Panc1 (cell line): Measurements from ENCODE around the gene STK4. TPM values are rescaled to one million over a fixed set of nuclear protein-coding genes. Genes with fewer than 3 reads are reported as not detected.

Experiments used
- ATAC-seq: fragments of 200-7000 bp; cut with Tn5 transposase; 2 replicates; pipeline ENCODE4 v1.9.1; 2020; ENCODE audit warnings: mild to moderate bottlenecking, moderate library complexity
- BruUV-seq: library from RNA; stranded (reverse); fragments of 400-500 nt; replicated peaks from 2 replicates; lab custom pipeline; 2021; lab: Mats Ljungman, UMichigan
- CTCF ChIA-PET: fragments of 300-600 bp; sonication (Branson Sonifier 250); formaldehyde crosslinking; loops from one replicate; lab custom pipeline; 2022; ENCODE audit warnings: antibody characterized with exemption; lab: Charles Lee
- POLR2A ChIA-PET: fragments of 300-600 bp; sonication (Branson Sonifier 250); formaldehyde crosslinking; loops from one replicate; lab custom pipeline; 2022; ENCODE audit warnings: antibody characterized with exemption; lab: Charles Lee
- DNase-seq: peaks from one replicate; pipeline ENCODE4 v3.0.0-alpha.2; 2010; ENCODE audit warnings: low read depth, low spot score
- H3K27ac ChIP-seq: 2 replicates; pipeline ENCODE4 v1.5.1; 2011; ENCODE audit warnings: mild to moderate bottlenecking, low read length, inconsistent platforms
- H3K27me3 ChIP-seq: fragments of 200-500 bp; sonication (Bioruptor generic); 2 replicates; pipeline ENCODE4 v1.6.0; 2014; ENCODE audit warnings: low read length, inconsistent platforms; ENCODE audit not compliant: control insufficient read depth, insufficient read depth
- H3K36me3 ChIP-seq: fragments of 200-500 bp; sonication (Bioruptor generic); 2 replicates; pipeline ENCODE4 v1.5.1; 2014; ENCODE audit warnings: inconsistent platforms, mild to moderate bottlenecking, low read length, moderate library complexity; ENCODE audit not compliant: control insufficient read depth, insufficient read depth
- H3K4me1 ChIP-seq: 2 replicates; pipeline ENCODE4 v1.5.1; 2011; ENCODE audit warnings: inconsistent platforms, mild to moderate bottlenecking, low read length, moderate library complexity; ENCODE audit not compliant: control insufficient read depth, insufficient read depth
- H3K4me3 ChIP-seq, 2 experiments: 2 replicates each; pipeline ENCODE4 v1.5.1; 2011 to 2012; ENCODE audit warnings: low read depth in 2 of 2, low read length in 2 of 2, mild to moderate bottlenecking in 2 of 2, inconsistent platforms in 1 of 2, moderate library complexity in 1 of 2
- H3K9me3 ChIP-seq: fragments of 200-500 bp; sonication (Bioruptor generic); 2 replicates; pipeline ENCODE4 v1.5.1; 2014; ENCODE audit warnings: low read depth, mild to moderate bottlenecking, inconsistent platforms, low read length, moderate library complexity; ENCODE audit not compliant: control insufficient read depth, insufficient read depth
- POLR2AphosphoS5 ChIP-seq: IDR thresholded peaks from 2 replicates; pipeline ENCODE4 v1.6.1; 2012; ENCODE audit warnings: mild to moderate bottlenecking, low read depth, low read length, moderate library complexity
- SIN3A ChIP-seq: IDR thresholded peaks from 2 replicates; pipeline ENCODE4 v1.6.1; 2012; ENCODE audit warnings: low read depth, mild to moderate bottlenecking, low read length, moderate library complexity, borderline replicate concordance; ENCODE audit not compliant: insufficient read depth
- TCF7L2 ChIP-seq: IDR thresholded peaks from 2 replicates; pipeline ENCODE4 v1.6.1; 2011; ENCODE audit warnings: mild to moderate bottlenecking, low read depth, low read length, inconsistent platforms
- in situ Hi-C: cut with HindIII; loops from 2 replicates; pipeline ENCODE4 v1.10.0; 2016; ENCODE audit warnings: low sequenced_read_pairs, low pct_unique_long_range_greater_than_20kb
- intact Hi-C: fragments of 100-400 bp; cut with micrococcal nuclease; formaldehyde crosslinking; loops from one replicate; pipeline ENCODE4 v1.10.0; 2022; ENCODE audit not compliant: unreplicated experiment
- total RNA-seq: library from RNA; stranded (reverse); gene quantifications from one replicate; pipeline ENCODE4 v1.2.1, GENCODE V29; 2021; ENCODE audit not compliant: unreplicated experiment
- TF ChIP-seq, protein P1 (sequence below): fragments of 450-650 bp; IDR thresholded peaks from 2 replicates; pipeline ENCODE4 v1.5.1; 2017; ENCODE audit warnings: mild to moderate bottlenecking
- TF ChIP-seq, protein P2 (sequence below), 2 experiments: IDR thresholded peaks; 2 replicates each; pipeline ENCODE4 v1.6.1; 2011 to 2012; ENCODE audit warnings: low read depth in 2 of 2, control low read depth in 1 of 2, low read length in 1 of 2, mild to moderate bottlenecking in 1 of 2, moderate library complexity in 1 of 2; ENCODE audit not compliant: insufficient read depth in 1 of 2

STK4 gene
- total RNA-seq, 1 experiment from 2014 or later, result 50.2 TPM

GRCh38 chr20:45072066-45072465, 105.8 kb downstream of the STK4 start:
- intact Hi-C loops, result no loop called here

DNA sequence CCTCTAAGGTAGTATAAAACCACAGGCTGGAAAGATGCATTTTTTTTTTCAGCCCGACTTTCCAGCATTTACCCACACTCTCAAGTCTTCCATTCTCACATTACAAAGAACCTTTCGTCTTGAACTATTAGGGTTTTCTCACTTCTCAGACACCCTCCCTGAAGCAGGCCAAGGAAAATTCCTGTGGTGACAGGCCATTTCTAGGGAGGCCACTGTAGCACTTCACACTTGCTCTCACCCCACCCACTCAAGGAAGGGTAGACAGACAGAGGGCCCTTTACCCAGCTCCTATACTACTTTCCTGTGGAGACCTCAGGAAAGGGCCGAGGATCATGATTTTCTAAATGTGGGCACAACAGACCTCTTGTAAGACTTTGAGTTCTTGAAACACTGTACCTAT, 106.9 kb downstream of the STK4 start:
- H3K4me1 ChIP-seq, result no peaks in the 10 kb centered on the region

More at GRCh38 chr20:45072066-45072465, 105.8 kb downstream of the STK4 start:
- Histone ChIP-seq H3K4me3 (no peak overlapping the region), H3K9me3 (no peaks in the 10 kb centered on the region), H3K27me3 (no peaks in the 10 kb centered on the region), H3K4me1 (no peaks in the 10 kb centered on the region), H3K36me3 (no peaks in the 10 kb centered on the region), H3K27ac (no peak overlapping the region)
- TF ChIP-seq SIN3A (no peak), POLR2AphosphoS5 (no peak), TCF7L2 (no peak)
- TF ChIP-seq, protein P1, sequence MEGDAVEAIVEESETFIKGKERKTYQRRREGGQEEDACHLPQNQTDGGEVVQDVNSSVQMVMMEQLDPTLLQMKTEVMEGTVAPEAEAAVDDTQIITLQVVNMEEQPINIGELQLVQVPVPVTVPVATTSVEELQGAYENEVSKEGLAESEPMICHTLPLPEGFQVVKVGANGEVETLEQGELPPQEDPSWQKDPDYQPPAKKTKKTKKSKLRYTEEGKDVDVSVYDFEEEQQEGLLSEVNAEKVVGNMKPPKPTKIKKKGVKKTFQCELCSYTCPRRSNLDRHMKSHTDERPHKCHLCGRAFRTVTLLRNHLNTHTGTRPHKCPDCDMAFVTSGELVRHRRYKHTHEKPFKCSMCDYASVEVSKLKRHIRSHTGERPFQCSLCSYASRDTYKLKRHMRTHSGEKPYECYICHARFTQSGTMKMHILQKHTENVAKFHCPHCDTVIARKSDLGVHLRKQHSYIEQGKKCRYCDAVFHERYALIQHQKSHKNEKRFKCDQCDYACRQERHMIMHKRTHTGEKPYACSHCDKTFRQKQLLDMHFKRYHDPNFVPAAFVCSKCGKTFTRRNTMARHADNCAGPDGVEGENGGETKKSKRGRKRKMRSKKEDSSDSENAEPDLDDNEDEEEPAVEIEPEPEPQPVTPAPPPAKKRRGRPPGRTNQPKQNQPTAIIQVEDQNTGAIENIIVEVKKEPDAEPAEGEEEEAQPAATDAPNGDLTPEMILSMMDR, result no peak
- TF ChIP-seq, protein P2, sequence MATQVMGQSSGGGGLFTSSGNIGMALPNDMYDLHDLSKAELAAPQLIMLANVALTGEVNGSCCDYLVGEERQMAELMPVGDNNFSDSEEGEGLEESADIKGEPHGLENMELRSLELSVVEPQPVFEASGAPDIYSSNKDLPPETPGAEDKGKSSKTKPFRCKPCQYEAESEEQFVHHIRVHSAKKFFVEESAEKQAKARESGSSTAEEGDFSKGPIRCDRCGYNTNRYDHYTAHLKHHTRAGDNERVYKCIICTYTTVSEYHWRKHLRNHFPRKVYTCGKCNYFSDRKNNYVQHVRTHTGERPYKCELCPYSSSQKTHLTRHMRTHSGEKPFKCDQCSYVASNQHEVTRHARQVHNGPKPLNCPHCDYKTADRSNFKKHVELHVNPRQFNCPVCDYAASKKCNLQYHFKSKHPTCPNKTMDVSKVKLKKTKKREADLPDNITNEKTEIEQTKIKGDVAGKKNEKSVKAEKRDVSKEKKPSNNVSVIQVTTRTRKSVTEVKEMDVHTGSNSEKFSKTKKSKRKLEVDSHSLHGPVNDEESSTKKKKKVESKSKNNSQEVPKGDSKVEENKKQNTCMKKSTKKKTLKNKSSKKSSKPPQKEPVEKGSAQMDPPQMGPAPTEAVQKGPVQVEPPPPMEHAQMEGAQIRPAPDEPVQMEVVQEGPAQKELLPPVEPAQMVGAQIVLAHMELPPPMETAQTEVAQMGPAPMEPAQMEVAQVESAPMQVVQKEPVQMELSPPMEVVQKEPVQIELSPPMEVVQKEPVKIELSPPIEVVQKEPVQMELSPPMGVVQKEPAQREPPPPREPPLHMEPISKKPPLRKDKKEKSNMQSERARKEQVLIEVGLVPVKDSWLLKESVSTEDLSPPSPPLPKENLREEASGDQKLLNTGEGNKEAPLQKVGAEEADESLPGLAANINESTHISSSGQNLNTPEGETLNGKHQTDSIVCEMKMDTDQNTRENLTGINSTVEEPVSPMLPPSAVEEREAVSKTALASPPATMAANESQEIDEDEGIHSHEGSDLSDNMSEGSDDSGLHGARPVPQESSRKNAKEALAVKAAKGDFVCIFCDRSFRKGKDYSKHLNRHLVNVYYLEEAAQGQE (IDR thresholded peaks at IDR 0.05; ENCODE audit: insufficient read depth in 1 of 2, low read depth in 2 of 2, low read length in 1 of 2), result no peak
- no TSS peak for BruUV-seq
- ATAC-seq (no peak), DNase-seq (no peak)
- in situ Hi-C loops, result no loop called here
- ChIA-PET POLR2A (no interaction called here), CTCF (interaction anchor here (0.9 kb wide), 1 partner anchor 222 kb away, joined by 3 read pairs; no protein-coding TSS in a partner anchor)

More for the DNA sequence above, 106.9 kb downstream of the STK4 start:
- Histone ChIP-seq H3K9me3 (no peaks in the 10 kb centered on the region), H3K4me3 (no peak overlapping the region), H3K36me3 (no peaks in the 10 kb centered on the region), H3K27ac (no peak overlapping the region), H3K27me3 (no peaks in the 10 kb centered on the region)
- ATAC-seq, result no peak
- BruUV-seq, result no TSS peak
- CTCF ChIA-PET, result interaction anchor here (0.6 kb wide), 1 partner anchor 140 kb away, joined by 3 read pairs; no protein-coding TSS in a partner anchor
- intact Hi-C loops, result no loop called here
- DNase-seq, result no peak
- POLR2A ChIA-PET, result no interaction called here
- in situ Hi-C loops, result no loop called here
- TF ChIP-seq SIN3A, result no peak
- TF ChIP-seq, protein P1, result no peak
- TF ChIP-seq TCF7L2, result no peak
- no peak for TF ChIP-seq POLR2AphosphoS5
- TF ChIP-seq, protein P2 (IDR thresholded peaks at IDR 0.05; ENCODE audit: insufficient read depth in 1 of 2, low read depth in 2 of 2, low read length in 1 of 2), result no peak
